ENCODE measurements around the gene CENPP.

CENPP gene

DNA sequence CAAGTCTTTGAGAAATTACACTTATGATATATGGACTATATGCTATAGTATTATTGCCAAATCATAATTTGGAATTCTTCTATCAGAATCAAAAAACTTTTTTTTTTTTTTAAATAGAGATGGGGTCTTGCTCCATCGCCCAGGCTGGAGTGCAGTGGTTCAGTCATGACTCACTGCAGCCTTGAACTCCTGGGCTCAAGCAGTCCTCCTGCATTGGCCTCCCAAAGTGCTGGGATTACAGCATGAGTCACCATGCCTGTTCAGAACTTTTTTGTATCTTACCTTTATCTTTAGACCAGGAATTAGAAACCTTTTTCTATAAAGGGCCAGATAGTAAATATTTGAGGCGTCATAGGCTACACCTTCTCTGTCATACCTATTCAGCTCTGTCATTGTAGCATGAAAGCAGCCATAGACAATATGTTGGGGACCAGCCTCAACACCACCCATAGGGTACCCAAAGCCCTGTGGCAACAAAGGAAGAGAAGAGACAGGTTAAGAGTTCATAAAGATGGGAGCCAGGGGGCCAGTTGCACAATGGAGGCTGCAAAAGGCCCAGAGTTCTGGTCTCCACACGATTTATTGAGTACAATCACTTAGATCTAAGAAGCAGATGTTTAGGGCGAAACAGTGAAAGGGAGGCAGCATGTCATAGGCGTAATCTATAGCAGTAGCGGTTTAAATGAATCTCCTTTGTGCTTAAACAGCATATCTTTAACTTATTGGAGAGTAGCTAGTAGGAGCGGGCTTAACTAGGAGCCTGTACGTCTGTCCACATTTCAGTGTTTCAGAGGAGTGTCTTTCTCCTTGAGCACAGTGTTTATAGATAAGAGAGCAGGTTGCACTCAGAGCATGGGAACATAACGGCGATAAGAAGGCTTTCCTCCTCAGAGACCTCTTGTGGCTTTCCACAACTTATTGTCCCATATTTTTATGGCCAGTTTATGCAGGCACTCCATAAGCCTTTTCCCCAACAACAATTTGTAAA is 197.5 kb downstream of the CENPP start:
- DNase-seq (ENCODE audit: low read depth) = no peak
- TF ChIP-seq, protein P1, sequence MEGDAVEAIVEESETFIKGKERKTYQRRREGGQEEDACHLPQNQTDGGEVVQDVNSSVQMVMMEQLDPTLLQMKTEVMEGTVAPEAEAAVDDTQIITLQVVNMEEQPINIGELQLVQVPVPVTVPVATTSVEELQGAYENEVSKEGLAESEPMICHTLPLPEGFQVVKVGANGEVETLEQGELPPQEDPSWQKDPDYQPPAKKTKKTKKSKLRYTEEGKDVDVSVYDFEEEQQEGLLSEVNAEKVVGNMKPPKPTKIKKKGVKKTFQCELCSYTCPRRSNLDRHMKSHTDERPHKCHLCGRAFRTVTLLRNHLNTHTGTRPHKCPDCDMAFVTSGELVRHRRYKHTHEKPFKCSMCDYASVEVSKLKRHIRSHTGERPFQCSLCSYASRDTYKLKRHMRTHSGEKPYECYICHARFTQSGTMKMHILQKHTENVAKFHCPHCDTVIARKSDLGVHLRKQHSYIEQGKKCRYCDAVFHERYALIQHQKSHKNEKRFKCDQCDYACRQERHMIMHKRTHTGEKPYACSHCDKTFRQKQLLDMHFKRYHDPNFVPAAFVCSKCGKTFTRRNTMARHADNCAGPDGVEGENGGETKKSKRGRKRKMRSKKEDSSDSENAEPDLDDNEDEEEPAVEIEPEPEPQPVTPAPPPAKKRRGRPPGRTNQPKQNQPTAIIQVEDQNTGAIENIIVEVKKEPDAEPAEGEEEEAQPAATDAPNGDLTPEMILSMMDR (conservative IDR thresholded peaks at IDR 0.05; ENCODE audit: low read depth, low read length) = no peak
- H3K4me3 ChIP-seq (ENCODE audit: low read depth, low read length) = no peak overlapping the region

DNA sequence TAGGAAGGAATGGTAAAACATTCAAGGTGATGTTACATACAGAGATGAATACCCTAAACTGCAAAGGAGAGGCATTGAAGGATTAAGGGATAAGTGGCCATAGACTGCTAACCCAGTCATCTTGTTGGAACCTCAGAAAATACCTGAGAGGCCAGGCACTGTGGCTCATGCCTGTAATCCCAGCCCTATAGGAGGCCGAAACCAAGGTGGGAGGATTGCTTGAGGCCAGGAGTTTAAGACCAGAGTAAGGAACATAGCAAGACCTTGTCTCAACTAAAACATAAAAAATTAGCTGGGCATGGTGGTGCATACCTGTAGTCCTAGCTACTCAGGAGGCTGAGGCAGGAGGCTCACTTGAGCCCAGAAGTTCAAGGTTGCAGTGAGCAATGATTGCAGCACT is 199.1 kb downstream of the CENPP start:
- TF ChIP-seq, protein P1 (conservative IDR thresholded peaks at IDR 0.05; ENCODE audit: low read depth, low read length) = no peak

DNA sequence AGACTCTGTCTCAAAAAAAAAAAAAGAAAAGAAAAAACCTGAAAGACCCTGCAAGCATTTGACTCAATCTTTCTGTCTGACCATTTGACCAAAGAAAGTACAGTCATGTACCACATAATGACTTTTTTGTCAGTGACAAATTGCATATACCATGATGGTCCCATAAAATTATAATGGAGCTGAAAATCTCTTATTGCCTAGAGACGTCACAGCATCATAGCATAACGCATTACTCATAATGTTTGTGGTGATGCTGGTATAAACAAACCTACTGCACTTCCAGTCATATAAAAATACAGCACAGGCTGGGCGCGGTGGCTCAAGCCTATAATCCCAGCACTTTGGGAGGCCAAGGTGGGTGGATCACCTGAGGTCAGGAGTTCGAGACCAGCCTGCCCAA is 199.6 kb downstream of the CENPP start:
- no peak for DNase-seq (ENCODE audit: low read depth)
- no peak overlapping the region for H3K4me3 ChIP-seq (ENCODE audit: low read depth, low read length)
- TF ChIP-seq, protein P1 (conservative IDR thresholded peaks at IDR 0.05; ENCODE audit: low read depth, low read length) = no peak

More for the DNA sequence above, 199.1 kb downstream of the CENPP start:
- no peak overlapping the region for H3K4me3 ChIP-seq (ENCODE audit: low read depth, low read length)
- no peak for DNase-seq (ENCODE audit: low read depth)

DNA sequence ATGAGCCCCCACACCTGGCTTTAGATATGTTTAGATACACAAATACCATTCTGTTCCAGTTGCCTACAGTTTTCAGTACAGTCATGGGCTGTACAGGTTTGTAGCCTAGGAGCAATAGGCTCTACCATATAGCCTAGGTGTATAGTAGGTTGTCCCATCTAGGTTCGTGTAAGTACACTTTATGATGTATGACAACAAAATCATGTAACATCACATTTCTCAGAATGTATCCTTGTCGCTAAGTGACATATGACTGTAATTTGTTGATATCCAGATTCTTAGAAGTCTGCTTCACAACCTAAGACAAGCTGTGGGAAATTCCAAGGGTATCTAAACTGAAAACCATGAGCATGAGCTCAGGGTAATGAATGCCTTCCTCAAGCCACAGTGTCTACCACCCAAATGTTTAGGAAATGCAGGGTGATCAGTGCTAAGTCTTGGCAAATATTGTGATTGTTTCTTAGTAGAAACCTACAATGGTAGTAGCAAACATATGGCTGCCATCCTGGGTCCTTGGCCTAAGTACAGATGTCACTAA is 201.6 kb downstream of the CENPP start:
- TF ChIP-seq, protein P1 (conservative IDR thresholded peaks at IDR 0.05; ENCODE audit: low read depth, low read length) = no peak
- DNase-seq (ENCODE audit: low read depth) = no peak
- H3K4me3 ChIP-seq (ENCODE audit: low read depth, low read length) = no peak overlapping the region

DNA sequence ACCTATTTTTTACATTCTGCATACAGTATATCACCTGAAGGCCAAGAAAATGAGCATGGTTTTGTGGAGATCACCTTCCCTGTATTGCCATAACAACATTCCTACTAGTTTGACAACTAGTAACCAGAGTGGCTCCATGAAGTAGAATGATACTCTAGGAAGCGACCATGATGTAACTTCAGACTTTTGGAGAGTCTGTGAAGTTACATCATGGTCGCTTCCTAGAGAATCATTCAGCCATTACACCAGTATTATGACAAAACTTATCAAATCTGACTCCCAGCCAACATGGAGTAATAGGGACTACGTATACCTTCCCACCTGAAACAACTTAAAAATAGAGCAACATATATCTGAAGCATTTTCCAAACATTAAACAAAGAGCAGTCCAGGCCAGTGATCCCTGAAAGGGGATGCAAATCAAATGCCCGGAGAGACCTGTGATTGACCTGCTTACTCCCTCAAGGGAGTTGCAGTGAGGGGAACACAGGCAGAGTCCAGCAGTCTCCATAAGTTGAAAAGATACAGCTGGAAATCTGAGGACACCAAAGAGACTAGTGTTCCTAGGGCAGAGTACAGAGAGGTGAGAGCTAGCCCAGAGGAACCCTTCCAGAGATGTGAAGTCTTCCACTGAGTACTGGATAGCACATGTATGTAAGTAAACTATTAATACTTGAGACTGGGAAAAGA is 202.2 kb downstream of the CENPP start:
- TF ChIP-seq, protein P1 (conservative IDR thresholded peaks at IDR 0.05; ENCODE audit: low read depth, low read length) = no peak
- DNase-seq (ENCODE audit: low read depth) = no peak
- H3K4me3 ChIP-seq (ENCODE audit: low read depth, low read length) = no peak overlapping the region

DNA sequence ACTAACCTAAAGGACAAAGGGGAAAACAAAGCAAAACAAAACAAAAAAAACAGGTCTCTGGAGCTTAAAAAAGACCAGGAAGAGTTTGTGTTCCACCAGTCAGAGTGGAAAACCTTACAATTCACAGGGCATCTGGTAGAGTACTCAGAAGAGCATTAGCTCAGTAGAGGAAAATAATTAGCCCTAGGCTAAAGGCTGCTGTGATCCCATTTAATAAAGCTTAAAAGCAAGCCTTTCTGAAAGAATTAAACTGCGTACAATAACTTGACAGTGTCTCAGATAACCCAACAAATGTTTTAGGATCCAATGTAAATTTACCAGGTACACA is 202.7 kb downstream of the CENPP start:
- H3K4me3 ChIP-seq (ENCODE audit: low read depth, low read length) = no peak overlapping the region
- no peak for DNase-seq (ENCODE audit: low read depth)
- TF ChIP-seq, protein P1 (conservative IDR thresholded peaks at IDR 0.05; ENCODE audit: low read depth, low read length) = no peak
